MCF 10A (cell line): ENCODE data around the gene SETBP1. TPM values are rescaled to one million over a fixed set of nuclear protein-coding genes. Genes with fewer than 3 reads are reported as not detected.

ENCODE experiments used
- BruUV-seq: library from RNA; stranded (reverse); fragments of 400-500 nt; replicated peaks from 2 replicates; lab custom pipeline; 2021; lab: Mats Ljungman, UMichigan
- CTCF ChIA-PET: fragments of 300-600 bp; sonication (Branson Sonifier 250); formaldehyde crosslinking; extraction: SDS; loops from one replicate; lab custom pipeline; 2021; ENCODE audit warnings: antibody characterized with exemption, inconsistent platforms; lab: Yijun Ruan, JAX
- POLR2A ChIA-PET: fragments of 300-600, 350-650 bp; sonication (Branson Sonifier 250); formaldehyde crosslinking; extraction: SDS; loops from one replicate; lab custom pipeline; 2020; ENCODE audit warnings: antibody characterized with exemption, inconsistent platforms; lab: Yijun Ruan, JAX
- DNase-seq: peaks from one replicate; pipeline ENCODE4 v3.0.0-alpha.2; 2018; ENCODE audit not compliant: unreplicated experiment
- H3K27ac Mint-ChIP-seq: one replicate; pipeline ENCODE4 v1.8.0; 2022; ENCODE audit warnings: mild to moderate bottlenecking, low read depth, mixed read lengths; ENCODE audit not compliant: unreplicated experiment
- H3K27me3 Mint-ChIP-seq: one replicate; pipeline ENCODE4 v1.8.0; 2022; ENCODE audit warnings: mixed read lengths; ENCODE audit not compliant: insufficient read depth, unreplicated experiment
- H3K36me3 Mint-ChIP-seq: one replicate; pipeline ENCODE4 v1.8.0; 2022; ENCODE audit warnings: mild to moderate bottlenecking, moderate library complexity, mixed read lengths; ENCODE audit not compliant: insufficient read depth, unreplicated experiment
- H3K4me1 Mint-ChIP-seq: one replicate; pipeline ENCODE4 v1.8.0; 2022; ENCODE audit warnings: mixed read lengths; ENCODE audit not compliant: insufficient read depth, unreplicated experiment
- H3K4me3 Mint-ChIP-seq: one replicate; pipeline ENCODE4 v1.8.0; 2022; ENCODE audit warnings: mild to moderate bottlenecking, moderate library complexity, mixed read lengths; ENCODE audit not compliant: unreplicated experiment
- H3K9me3 Mint-ChIP-seq: one replicate; pipeline ENCODE4 v1.8.0; 2022; ENCODE audit warnings: mixed read lengths; ENCODE audit not compliant: unreplicated experiment
- CTCF ChIP-seq: fragments of 200-600 bp; IDR thresholded peaks from one replicate; pipeline ENCODE4 v1.8.0; 2022; ENCODE audit warnings: antibody characterized with exemption, mild to moderate bottlenecking; ENCODE audit not compliant: unreplicated experiment
- intact Hi-C: fragments of 100-400 bp; cut with micrococcal nuclease; formaldehyde crosslinking; loops from 2 replicates; pipeline ENCODE4 v1.14.1; 2022
- total RNA-seq: library from RNA; stranded (reverse); gene quantifications from 2 replicates; pipeline ENCODE4 v1.2.3, GENCODE V29; 2022

SETBP1 gene
- total RNA-seq, 1 experiment from 2014 or later = 4.8 TPM

- no peaks in the 10 kb centered on the region for H3K9me3 Mint-ChIP-seq
- no peak for TF ChIP-seq CTCF
- intact Hi-C loops = no loop called here
- ChIA-PET CTCF (interaction anchor here (0.6 to 1.0 kb wide), 2 partner anchors 91 to 1035 kb away, joined by 3 read pairs; no protein-coding TSS in a partner anchor), POLR2A (interaction anchor here (0.7 kb wide), 1 partner anchor 7 kb away, joined by 3 read pairs; no protein-coding TSS in a partner anchor)
- DNase-seq = no peak
- no peak overlapping the region for H3K4me3 Mint-ChIP-seq
- no peak overlapping the region for H3K27ac Mint-ChIP-seq
- no TSS peak for BruUV-seq
- no peaks in the 10 kb centered on the region for H3K27me3 Mint-ChIP-seq
- H3K4me1 Mint-ChIP-seq = peaks cover 46% of the 10 kb centered on the region
- no peaks in the 10 kb centered on the region for H3K36me3 Mint-ChIP-seq
Measured at GRCh38 chr18:44695503-44695902, 14.8 kb downstream of the SETBP1 start.

- POLR2A ChIA-PET = no interaction called here
- Mint-ChIP-seq H3K4me3 (peak overlapping the region; percentile 48), H3K4me1 (peaks cover 46% of the 10 kb centered on the region), H3K27me3 (no peaks in the 10 kb centered on the region), H3K9me3 (no peaks in the 10 kb centered on the region), H3K27ac (peak overlapping the region; percentile 72), H3K36me3 (no peaks in the 10 kb centered on the region)
- no TSS peak for BruUV-seq
- no peak for TF ChIP-seq CTCF
- CTCF ChIA-PET = interaction anchor here (1.0 to 1.2 kb wide), 4 partner anchors 198 to 1075 kb away, joined by 3 to 4 read pairs (median 3); no protein-coding TSS in a partner anchor
- peak; percentile 42 for DNase-seq
- intact Hi-C loops = no loop called here
Measured at GRCh38 chr18:44696892-44697291, 16.2 kb downstream of the SETBP1 start.

- no peaks in the 10 kb centered on the region for H3K36me3 Mint-ChIP-seq
- peak overlapping the region; percentile 48 for H3K4me3 Mint-ChIP-seq
- H3K9me3 Mint-ChIP-seq = no peaks in the 10 kb centered on the region
- BruUV-seq = no TSS peak
- DNase-seq = no peak
- peak overlapping the region; percentile 72 for H3K27ac Mint-ChIP-seq
- ChIA-PET POLR2A (interaction anchor here (0.8 kb wide), 1 partner anchor 34 kb away, joined by 3 read pairs; no protein-coding TSS in a partner anchor), CTCF (interaction anchor here (1.0 to 1.2 kb wide), 4 partner anchors 198 to 1076 kb away, joined by 3 to 4 read pairs (median 3); no protein-coding TSS in a partner anchor)
- no peaks in the 10 kb centered on the region for H3K27me3 Mint-ChIP-seq
- intact Hi-C loops = no loop called here
- peaks cover 44% of the 10 kb centered on the region for H3K4me1 Mint-ChIP-seq
- no peak for TF ChIP-seq CTCF
Measured at GRCh38 chr18:44697315-44697714, 16.6 kb downstream of the SETBP1 start.

GRCh38 chr18:44698518-44698917, 17.8 kb downstream of the SETBP1 start:
- CTCF ChIA-PET = no interaction called here
- intact Hi-C loops = no loop called here

More at GRCh38 chr18:44698518-44698917, 17.8 kb downstream of the SETBP1 start:
- POLR2A ChIA-PET = interaction anchor here (0.9 kb wide), 1 partner anchor 34 kb away, joined by 3 read pairs; no protein-coding TSS in a partner anchor
- peak overlapping the region; percentile 25 for H3K27ac Mint-ChIP-seq
- H3K9me3 Mint-ChIP-seq = no peaks in the 10 kb centered on the region
- no peaks in the 10 kb centered on the region for H3K36me3 Mint-ChIP-seq
- H3K4me3 Mint-ChIP-seq = no peak overlapping the region
- no TSS peak for BruUV-seq
- no peak for TF ChIP-seq CTCF
- H3K27me3 Mint-ChIP-seq = no peaks in the 10 kb centered on the region
- peaks cover 32% of the 10 kb centered on the region for H3K4me1 Mint-ChIP-seq
- DNase-seq = no peak
